ENCODE results near the gene DDX23. TPM values are rescaled to one million over a fixed set of nuclear protein-coding genes. Genes with fewer than 3 reads are reported as not detected.

Gene DDX23
- total RNA-seq: 100 to 1,000 TPM; 117 to 127 TPM

GRCh38 chr12:48851883-48852733 is at the start of gene DDX23:
TSS of gene DDX23 (minus strand) at chr12:48852163. CDS start at chr12:48845782, 6,381 bp downstream.
- Mint-ChIP-seq H3K4me3 (peak within 1 kb of the TSS; percentile 98), H3K27ac (peak within 1 kb of the TSS; percentile 98), H3K4me1 (peaks cover 36% of the 10 kb centered on the region), H3K36me3 (ENCODE audit: low read depth) (peaks cover 26% of the 10 kb centered on the region), H3K9me3 (no peaks in the 10 kb centered on the region), H3K27me3 (no peaks in the 10 kb centered on the region)
- ChIA-PET CTCF (interaction anchor here (0.6 to 5.8 kb wide), 35 partner anchors 8 to 1088 kb away, joined by 3 to 125 read pairs (median 6); partner anchors contain the start of genes ARF3, FKBP11, PRPH and RND1), POLR2A (interaction anchor here (0.6 to 4.9 kb wide), 50 partner anchors 8 to 1000 kb away, joined by 3 to 69 read pairs (median 4); partner anchors contain the start of genes ARF3, CACNB3, FKBP11 and KANSL2)
- peak; percentile 95 for DNase-seq

- no peak for DNase-seq
- peaks cover 21% of the 10 kb centered on the region for H3K4me1 Mint-ChIP-seq
- H3K36me3 Mint-ChIP-seq (ENCODE audit: low read depth): no peaks in the 10 kb centered on the region
- H3K27me3 Mint-ChIP-seq: peaks cover 15% of the 10 kb centered on the region
- H3K27ac Mint-ChIP-seq: no peak overlapping the region
- no peaks in the 10 kb centered on the region for H3K9me3 Mint-ChIP-seq
- ChIA-PET CTCF (interaction anchor here (0.6 to 6.2 kb wide), 12 partner anchors 11 to 130 kb away, joined by 3 to 61 read pairs (median 4); partner anchors contain the start of genes DDX23 and FKBP11), POLR2A (interaction anchor here (0.7 to 2.3 kb wide), 2 partner anchors 49 to 86 kb away, joined by 3 to 10 read pairs; partner anchors contain the start of gene DDX23)
- H3K4me3 Mint-ChIP-seq: no peak overlapping the region
Observed at GRCh38 chr12:48901278-48901677, 49.3 kb upstream of the DDX23 start.

GRCh38 chr12:48899651-48900050 is 47.7 kb upstream of the DDX23 start:
- peaks cover 20% of the 10 kb centered on the region for H3K4me1 Mint-ChIP-seq
- DNase-seq: no peak
- peaks cover 14% of the 10 kb centered on the region for H3K27me3 Mint-ChIP-seq
- no peaks in the 10 kb centered on the region for H3K9me3 Mint-ChIP-seq
- ChIA-PET CTCF (interaction anchor here (1.3 to 6.2 kb wide), 4 partner anchors 9 to 48 kb away, joined by 3 to 53 read pairs (median 24); partner anchors contain the start of gene DDX23), POLR2A (no interaction called here)
- H3K27ac Mint-ChIP-seq: no peak overlapping the region
- H3K4me3 Mint-ChIP-seq: no peak overlapping the region
- H3K36me3 Mint-ChIP-seq (ENCODE audit: low read depth): no peaks in the 10 kb centered on the region

- peaks cover 8% of the 10 kb centered on the region for H3K4me1 Mint-ChIP-seq
- POLR2A ChIA-PET: interaction anchor here (0.6 to 1.4 kb wide), 3 partner anchors 11 to 265 kb away, joined by 3 to 4 read pairs (median 4); no protein-coding TSS in a partner anchor
Observed at GRCh38 chr12:48894271-48894670, 42.3 kb upstream of the DDX23 start.

GRCh38 chr12:48890657-48891418 is 38.9 kb upstream of the DDX23 start:
- POLR2A ChIA-PET: interaction anchor here (1.2 to 2.9 kb wide), 5 partner anchors 25 to 47 kb away, joined by 3 to 31 read pairs (median 6); partner anchors contain the start of genes DDX23, FKBP11 and RND1
- CTCF ChIA-PET: interaction anchor here (0.6 to 5.5 kb wide), 30 partner anchors 9 to 111 kb away, joined by 3 to 125 read pairs (median 6); partner anchors contain the start of genes ARF3, DDX23, FKBP11 and RND1
- H3K4me1 Mint-ChIP-seq: peaks cover 8% of the 10 kb centered on the region
- no peak overlapping the region for H3K4me3 Mint-ChIP-seq
- no peak overlapping the region for H3K27ac Mint-ChIP-seq
- DNase-seq: peak; percentile 80
- peaks cover 16% of the 10 kb centered on the region for H3K27me3 Mint-ChIP-seq
- no peaks in the 10 kb centered on the region for H3K9me3 Mint-ChIP-seq
- H3K36me3 Mint-ChIP-seq (ENCODE audit: low read depth): no peaks in the 10 kb centered on the region

More at GRCh38 chr12:48894271-48894670, 42.3 kb upstream of the DDX23 start:
- no peak for DNase-seq
- no peak overlapping the region for H3K4me3 Mint-ChIP-seq
- H3K9me3 Mint-ChIP-seq: no peaks in the 10 kb centered on the region
- H3K27me3 Mint-ChIP-seq: peaks cover 29% of the 10 kb centered on the region
- no peak overlapping the region for H3K27ac Mint-ChIP-seq
- H3K36me3 Mint-ChIP-seq (ENCODE audit: low read depth): no peaks in the 10 kb centered on the region
- CTCF ChIA-PET: interaction anchor here (1.0 to 1.5 kb wide), 3 partner anchors 9 to 93 kb away, joined by 3 to 6 read pairs (median 5); no protein-coding TSS in a partner anchor

GRCh38 chr12:48889679-48890078 is 37.7 kb upstream of the DDX23 start:
- H3K27ac Mint-ChIP-seq: no peak overlapping the region
- H3K4me1 Mint-ChIP-seq: peaks cover 8% of the 10 kb centered on the region
- no peak for DNase-seq
- ChIA-PET CTCF (interaction anchor here (0.8 to 5.5 kb wide), 25 partner anchors 8 to 113 kb away, joined by 3 to 125 read pairs (median 6); partner anchors contain the start of genes ARF3, DDX23, FKBP11 and RND1), POLR2A (interaction anchor here (0.6 to 2.9 kb wide), 4 partner anchors 24 to 153 kb away, joined by 3 to 31 read pairs (median 6); partner anchors contain the start of genes DDX23 and RND1)
- no peaks in the 10 kb centered on the region for H3K9me3 Mint-ChIP-seq
- peaks cover 16% of the 10 kb centered on the region for H3K27me3 Mint-ChIP-seq
- no peak overlapping the region for H3K4me3 Mint-ChIP-seq
- H3K36me3 Mint-ChIP-seq (ENCODE audit: low read depth): no peaks in the 10 kb centered on the region

GRCh38 chr12:48883305-48884161 is 31.6 kb upstream of the DDX23 start:
- Mint-ChIP-seq H3K27ac (no peak overlapping the region), H3K4me3 (no peak overlapping the region), H3K36me3 (ENCODE audit: low read depth) (no peaks in the 10 kb centered on the region), H3K27me3 (peaks cover 36% of the 10 kb centered on the region), H3K9me3 (no peaks in the 10 kb centered on the region), H3K4me1 (peaks cover 6% of the 10 kb centered on the region)
- ChIA-PET CTCF (interaction anchor here (1.4 to 2.5 kb wide), 3 partner anchors 7 to 30 kb away, joined by 3 to 11 read pairs (median 3); no protein-coding TSS in a partner anchor), POLR2A (interaction anchor here (1.3 to 1.7 kb wide), 2 partner anchors 10 to 31 kb away, joined by 4 read pairs; partner anchors contain the start of gene DDX23)
- DNase-seq: no peak

- POLR2A ChIA-PET: interaction anchor here (1.3 to 1.7 kb wide), 2 partner anchors 11 to 30 kb away, joined by 4 read pairs; partner anchors contain the start of gene DDX23
- Mint-ChIP-seq H3K4me1 (peaks cover 6% of the 10 kb centered on the region), H3K27me3 (peaks cover 36% of the 10 kb centered on the region), H3K4me3 (no peak overlapping the region), H3K9me3 (no peaks in the 10 kb centered on the region), H3K27ac (no peak overlapping the region), H3K36me3 (ENCODE audit: low read depth) (no peaks in the 10 kb centered on the region)
- CTCF ChIA-PET: interaction anchor here (1.3 to 2.5 kb wide), 3 partner anchors 7 to 86 kb away, joined by 3 to 11 read pairs (median 3); no protein-coding TSS in a partner anchor
- no peak for DNase-seq
Observed at GRCh38 chr12:48882972-48883304, 31.0 kb upstream of the DDX23 start.

GRCh38 chr12:48882315-48882687 is 30.3 kb upstream of the DDX23 start:
- peaks cover 36% of the 10 kb centered on the region for H3K27me3 Mint-ChIP-seq
- H3K9me3 Mint-ChIP-seq: no peaks in the 10 kb centered on the region
- no peak for DNase-seq
- no peaks in the 10 kb centered on the region for H3K36me3 Mint-ChIP-seq (ENCODE audit: low read depth)
- H3K4me1 Mint-ChIP-seq: peaks cover 6% of the 10 kb centered on the region
- ChIA-PET POLR2A (interaction anchor here (1.7 kb wide), 1 partner anchor 12 kb away, joined by 4 read pairs; no protein-coding TSS in a partner anchor), CTCF (interaction anchor here (0.5 to 2.5 kb wide), 4 partner anchors 8 to 85 kb away, joined by 3 to 11 read pairs (median 4); no protein-coding TSS in a partner anchor)
- no peak overlapping the region for H3K4me3 Mint-ChIP-seq
- no peak overlapping the region for H3K27ac Mint-ChIP-seq

GRCh38 chr12:48881686-48882314 is 29.8 kb upstream of the DDX23 start:
- Mint-ChIP-seq H3K27ac (no peak overlapping the region), H3K4me3 (no peak overlapping the region), H3K36me3 (ENCODE audit: low read depth) (no peaks in the 10 kb centered on the region), H3K27me3 (peaks cover 36% of the 10 kb centered on the region), H3K9me3 (no peaks in the 10 kb centered on the region), H3K4me1 (peaks cover 6% of the 10 kb centered on the region)
- ChIA-PET POLR2A (no interaction called here), CTCF (interaction anchor here (0.5 to 2.5 kb wide), 5 partner anchors 8 to 85 kb away, joined by 3 to 11 read pairs (median 4); no protein-coding TSS in a partner anchor)
- DNase-seq: no peak

GRCh38 chr12:48880647-48881046 is 28.7 kb upstream of the DDX23 start:
- Mint-ChIP-seq H3K27ac (no peak overlapping the region), H3K4me3 (no peak overlapping the region), H3K4me1 (peaks cover 6% of the 10 kb centered on the region), H3K27me3 (peaks cover 36% of the 10 kb centered on the region), H3K36me3 (ENCODE audit: low read depth) (no peaks in the 10 kb centered on the region), H3K9me3 (no peaks in the 10 kb centered on the region)
- CTCF ChIA-PET: interaction anchor here (0.5 to 2.5 kb wide), 5 partner anchors 10 to 45 kb away, joined by 3 to 13 read pairs (median 6); no protein-coding TSS in a partner anchor
- DNase-seq: no peak
- POLR2A ChIA-PET: interaction anchor here (1.6 kb wide), 1 partner anchor 15 kb away, joined by 8 read pairs; the partner anchor contains the start of gene RND1

Data from activated CD4-positive, alpha-beta memory T cell treated with anti-CD3 and anti-CD28 coated beads, Interleukin-2, amount 10 ng/mL, durations not matched to agents 7 days and 5 days (primary cell).